Neural cell (in vitro differentiated cells): Measurements from ENCODE around the gene TMEM30B.

Source experiments
- EP300 ChIP-seq: fragments of 450-650 bp; conservative IDR thresholded peaks from 2 replicates; pipeline ENCODE4 v1.6.1; 2014; ENCODE audit warnings: antibody characterized with exemption, mild to moderate bottlenecking, moderate library complexity; ENCODE audit not compliant: poor library complexity, severe bottlenecking
- EZH2 ChIP-seq: fragments of 200-600, 300-800 bp; shearing (Covaris generic), sonication (generic); IDR thresholded peaks from 2 replicates; pipeline ENCODE4 v1.6.1; 2014; ENCODE audit warnings: antibody characterized with exemption, low read length, borderline replicate concordance, mild to moderate bottlenecking; ENCODE audit not compliant: insufficient read depth, poor library complexity, severe bottlenecking
- MXI1 ChIP-seq: fragments of 450-650 bp; conservative IDR thresholded peaks from 2 replicates; pipeline ENCODE4 v1.6.1; 2014; ENCODE audit warnings: antibody characterized with exemption, mild to moderate bottlenecking; ENCODE audit not compliant: poor library complexity, severe bottlenecking
- POLR2AphosphoS5 ChIP-seq: IDR thresholded peaks from 2 replicates; pipeline ENCODE4 v1.6.1; 2012
- RAD21 ChIP-seq: fragments of 450-650 bp; conservative IDR thresholded peaks from 2 replicates; pipeline ENCODE4 v1.6.1; 2014; ENCODE audit warnings: antibody characterized with exemption, mild to moderate bottlenecking, moderate library complexity
- REST ChIP-seq: IDR thresholded peaks from 2 replicates; pipeline ENCODE4 v1.6.1; 2012; ENCODE audit warnings: borderline replicate concordance
- SMC3 ChIP-seq: fragments of 450-650 bp; conservative IDR thresholded peaks from 2 replicates; pipeline ENCODE4 v1.6.1; 2014; ENCODE audit warnings: antibody characterized with exemption, mild to moderate bottlenecking, moderate library complexity; ENCODE audit not compliant: poor library complexity
- TAF1 ChIP-seq: IDR thresholded peaks from 2 replicates; pipeline ENCODE4 v1.6.1; 2012; ENCODE audit warnings: low read depth
- TF ChIP-seq, protein P1 (sequence below): fragments of 450-650 bp; IDR thresholded peaks from 2 replicates; pipeline ENCODE4 v1.5.1; 2014; ENCODE audit warnings: antibody characterized with exemption, mild to moderate bottlenecking, moderate library complexity; ENCODE audit not compliant: poor library complexity, severe bottlenecking

DNA sequence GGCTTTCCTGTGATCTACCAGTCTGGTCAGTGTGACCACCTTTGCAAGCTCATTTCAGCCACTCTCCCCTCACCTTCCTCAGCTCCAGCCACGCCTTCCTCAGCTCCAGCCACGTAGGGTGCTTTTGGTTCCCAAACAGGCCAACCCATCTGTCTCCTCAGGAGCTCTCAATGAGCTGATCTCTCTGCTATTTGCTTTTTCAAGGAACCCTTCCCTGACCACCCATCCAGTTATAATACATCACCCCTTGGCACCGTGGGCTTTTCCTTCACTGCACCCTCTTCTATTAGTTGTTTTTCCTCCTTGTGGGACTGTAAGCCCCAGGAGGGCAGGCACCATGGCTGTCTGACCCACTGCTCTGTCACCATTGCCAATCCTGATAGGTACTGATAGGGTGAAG, 37.9 kb upstream of the TMEM30B start:
- no peak for TF ChIP-seq EZH2
- TF ChIP-seq EP300 = no peak
- TF ChIP-seq, protein P1, sequence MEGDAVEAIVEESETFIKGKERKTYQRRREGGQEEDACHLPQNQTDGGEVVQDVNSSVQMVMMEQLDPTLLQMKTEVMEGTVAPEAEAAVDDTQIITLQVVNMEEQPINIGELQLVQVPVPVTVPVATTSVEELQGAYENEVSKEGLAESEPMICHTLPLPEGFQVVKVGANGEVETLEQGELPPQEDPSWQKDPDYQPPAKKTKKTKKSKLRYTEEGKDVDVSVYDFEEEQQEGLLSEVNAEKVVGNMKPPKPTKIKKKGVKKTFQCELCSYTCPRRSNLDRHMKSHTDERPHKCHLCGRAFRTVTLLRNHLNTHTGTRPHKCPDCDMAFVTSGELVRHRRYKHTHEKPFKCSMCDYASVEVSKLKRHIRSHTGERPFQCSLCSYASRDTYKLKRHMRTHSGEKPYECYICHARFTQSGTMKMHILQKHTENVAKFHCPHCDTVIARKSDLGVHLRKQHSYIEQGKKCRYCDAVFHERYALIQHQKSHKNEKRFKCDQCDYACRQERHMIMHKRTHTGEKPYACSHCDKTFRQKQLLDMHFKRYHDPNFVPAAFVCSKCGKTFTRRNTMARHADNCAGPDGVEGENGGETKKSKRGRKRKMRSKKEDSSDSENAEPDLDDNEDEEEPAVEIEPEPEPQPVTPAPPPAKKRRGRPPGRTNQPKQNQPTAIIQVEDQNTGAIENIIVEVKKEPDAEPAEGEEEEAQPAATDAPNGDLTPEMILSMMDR = no peak
- TF ChIP-seq POLR2AphosphoS5 = no peak
- no peak for TF ChIP-seq MXI1
- TF ChIP-seq TAF1 = no peak
- no peak for TF ChIP-seq REST
- TF ChIP-seq SMC3 = no peak
- TF ChIP-seq RAD21 = no peak
